NT2/D1 (cell line): ENCODE results near the gene OTUB1.

ENCODE experiments used
- SUZ12 ChIP-seq: IDR thresholded peaks from 2 replicates; pipeline ENCODE4 v1.6.1; 2011; ENCODE audit not compliant: insufficient read length, insufficient read depth; ENCODE audit errors: extremely low read depth
- YY1 ChIP-seq: IDR thresholded peaks from 2 replicates; pipeline ENCODE4 v1.6.1; 2011; ENCODE audit not compliant: insufficient read length, insufficient read depth
- ZNF274 ChIP-seq: IDR thresholded peaks from 2 replicates; pipeline ENCODE4 v1.6.1; 2011; ENCODE audit warnings: mild to moderate bottlenecking, low read depth, low read length

DNA sequence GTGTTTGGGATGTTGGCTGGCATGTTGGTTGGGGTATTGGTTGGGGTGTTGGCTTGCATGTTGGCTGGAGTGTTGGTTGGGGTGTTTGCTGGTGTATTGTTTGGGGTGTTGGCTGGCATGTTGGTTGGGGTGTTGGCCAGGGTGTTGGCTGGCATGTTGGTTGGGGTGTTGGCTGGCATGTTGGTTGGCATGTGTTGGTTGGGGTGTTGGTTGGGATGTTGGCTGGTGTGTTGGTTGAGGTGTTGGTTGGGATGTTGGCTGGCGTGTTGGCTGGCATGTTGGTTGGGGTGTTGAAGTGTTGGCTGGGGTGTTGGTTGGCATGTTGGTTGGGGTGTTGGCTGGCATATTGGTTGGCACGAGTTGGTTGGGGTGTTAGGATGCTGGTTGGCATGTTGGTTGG, 24.5 kb downstream of the OTUB1 start:
- no peak for TF ChIP-seq SUZ12
- no peak for TF ChIP-seq YY1
- TF ChIP-seq ZNF274, result no peak
